ENCODE results near the gene CREB3L2. TPM values are rescaled to one million over a fixed set of nuclear protein-coding genes. Genes with fewer than 3 reads are reported as not detected.
"Not testable (repeated sequence)": the region's sequence is repeated elsewhere in the genome, so short reads cannot be mapped to it uniquely, and the experiment has no call there.

CREB3L2 gene
- total RNA-seq, 1 donor from 2014 or later = 45.6 TPM

- intact Hi-C loops (cut with micrococcal nuclease) = loop anchor here (10.0 kb wide), 1 partner anchor 957 kb away; no protein-coding TSS in a partner anchor
- Mint-ChIP-seq H3K27ac (no peak overlapping the region), H3K27me3 (no peaks in the 10 kb centered on the region), H3K4me3 (no peak overlapping the region), H3K4me1 (peaks cover 4% of the 10 kb centered on the region), H3K9me3 (no peaks in the 10 kb centered on the region), H3K36me3 (ENCODE audit: low read depth) (peaks cover 40% of the 10 kb centered on the region)
- no peak for DNase-seq
Observed at GRCh38 chr7:137908106-137908505, 93.8 kb downstream of the CREB3L2 start.

- intact Hi-C loops (cut with micrococcal nuclease) = loop anchor here (10.0 kb wide), 1 partner anchor 958 kb away; no protein-coding TSS in a partner anchor
- not testable (repeated sequence) for H3K4me3 Mint-ChIP-seq, H3K9me3 Mint-ChIP-seq, H3K27me3 Mint-ChIP-seq, H3K27ac Mint-ChIP-seq, DNase-seq, H3K4me1 Mint-ChIP-seq
- peaks cover 33% of the 10 kb centered on the region for H3K36me3 Mint-ChIP-seq (ENCODE audit: low read depth)
Observed at GRCh38 chr7:137906636-137907035, 95.2 kb downstream of the CREB3L2 start.

- H3K36me3 Mint-ChIP-seq (ENCODE audit: low read depth) = peaks cover 38% of the 10 kb centered on the region
- intact Hi-C loops (cut with micrococcal nuclease) = loop anchor here (5.0 to 10.0 kb wide), 2 partner anchors 832 to 960 kb away; no protein-coding TSS in a partner anchor
- no peaks in the 10 kb centered on the region for H3K27me3 Mint-ChIP-seq
- H3K4me1 Mint-ChIP-seq = peaks cover 4% of the 10 kb centered on the region
- no peak for DNase-seq
- H3K27ac Mint-ChIP-seq = no peak overlapping the region
- H3K4me3 Mint-ChIP-seq = no peak overlapping the region
- no peaks in the 10 kb centered on the region for H3K9me3 Mint-ChIP-seq
Observed at GRCh38 chr7:137904833-137905232, 97.1 kb downstream of the CREB3L2 start.

- Mint-ChIP-seq H3K36me3 (ENCODE audit: low read depth) (peaks cover 40% of the 10 kb centered on the region), H3K4me3 (no peak overlapping the region)
Observed at GRCh38 chr7:137903382-137904169, 98.3 kb downstream of the CREB3L2 start.

GRCh38 chr7:137900137-137900536, 101.7 kb downstream of the CREB3L2 start:
- Mint-ChIP-seq H3K36me3 (ENCODE audit: low read depth) (peaks cover 31% of the 10 kb centered on the region), H3K4me1 (peaks cover 24% of the 10 kb centered on the region), H3K27ac (no peak overlapping the region), H3K9me3 (no peaks in the 10 kb centered on the region), H3K27me3 (no peaks in the 10 kb centered on the region), H3K4me3 (no peak overlapping the region)
- intact Hi-C loops (cut with micrococcal nuclease) = loop anchor here (5.0 to 10.0 kb wide), 2 partner anchors 837 to 965 kb away; no protein-coding TSS in a partner anchor
- DNase-seq = no peak

More at GRCh38 chr7:137903382-137904169, 98.3 kb downstream of the CREB3L2 start:
- no peaks in the 10 kb centered on the region for H3K9me3 Mint-ChIP-seq
- no peak overlapping the region for H3K27ac Mint-ChIP-seq
- peak; percentile 88 for DNase-seq
- intact Hi-C loops (cut with micrococcal nuclease) = loop anchor here (1.0 to 10.0 kb wide), 4 partner anchors 17 to 961 kb away; no protein-coding TSS in a partner anchor
- H3K4me1 Mint-ChIP-seq = peaks cover 11% of the 10 kb centered on the region
- no peaks in the 10 kb centered on the region for H3K27me3 Mint-ChIP-seq

- H3K27me3 Mint-ChIP-seq = no peaks in the 10 kb centered on the region
Observed at GRCh38 chr7:137898839-137899721, 102.8 kb downstream of the CREB3L2 start.

GRCh38 chr7:137895301-137896221, 106.3 kb downstream of the CREB3L2 start:
- H3K36me3 Mint-ChIP-seq (ENCODE audit: low read depth) = peaks cover 35% of the 10 kb centered on the region
- H3K27ac Mint-ChIP-seq = peak overlapping the region; percentile 87
- peak overlapping the region; percentile 13 for H3K4me3 Mint-ChIP-seq
- H3K4me1 Mint-ChIP-seq = peaks cover 25% of the 10 kb centered on the region
- H3K27me3 Mint-ChIP-seq = no peaks in the 10 kb centered on the region
- intact Hi-C loops (cut with micrococcal nuclease) = loop anchor here (1.0 to 10.0 kb wide), 4 partner anchors 22 to 269 kb away; partner anchors contain the start of gene DGKI
- no peaks in the 10 kb centered on the region for H3K9me3 Mint-ChIP-seq
- no peak for DNase-seq

More at GRCh38 chr7:137898839-137899721, 102.8 kb downstream of the CREB3L2 start:
- peaks cover 28% of the 10 kb centered on the region for H3K4me1 Mint-ChIP-seq
- no peaks in the 10 kb centered on the region for H3K9me3 Mint-ChIP-seq
- peak; percentile 93 for DNase-seq
- peak overlapping the region; percentile 76 for H3K27ac Mint-ChIP-seq
- H3K36me3 Mint-ChIP-seq (ENCODE audit: low read depth) = peaks cover 29% of the 10 kb centered on the region
- intact Hi-C loops (cut with micrococcal nuclease) = loop anchor here (1.0 to 10.0 kb wide), 6 partner anchors 54 to 292 kb away; partner anchors contain the start of gene DGKI
- peak overlapping the region; percentile 62 for H3K4me3 Mint-ChIP-seq

GRCh38 chr7:137893143-137893742, 108.6 kb downstream of the CREB3L2 start:
- H3K4me3 Mint-ChIP-seq = no peak overlapping the region
- no peaks in the 10 kb centered on the region for H3K9me3 Mint-ChIP-seq
- no peaks in the 10 kb centered on the region for H3K27me3 Mint-ChIP-seq
- intact Hi-C loops (cut with micrococcal nuclease) = loop anchor here (10.0 kb wide), 2 partner anchors 48 to 272 kb away; partner anchors contain the start of gene DGKI
- H3K36me3 Mint-ChIP-seq (ENCODE audit: low read depth) = peaks cover 35% of the 10 kb centered on the region
- no peak for DNase-seq
- peak overlapping the region; percentile 12 for H3K27ac Mint-ChIP-seq
- H3K4me1 Mint-ChIP-seq = peaks cover 23% of the 10 kb centered on the region

- no peak for DNase-seq
- peaks cover 24% of the 10 kb centered on the region for H3K4me1 Mint-ChIP-seq
Observed at GRCh38 chr7:137891016-137891655, 110.8 kb downstream of the CREB3L2 start.

GRCh38 chr7:137890449-137890921, 111.4 kb downstream of the CREB3L2 start:
- DNase-seq = no peak
- Mint-ChIP-seq H3K9me3 (no peaks in the 10 kb centered on the region), H3K27ac (peak overlapping the region; percentile 62), H3K4me1 (peaks cover 23% of the 10 kb centered on the region), H3K27me3 (no peaks in the 10 kb centered on the region), H3K36me3 (ENCODE audit: low read depth) (peaks cover 27% of the 10 kb centered on the region), H3K4me3 (no peak overlapping the region)
- intact Hi-C loops (cut with micrococcal nuclease) = loop anchor here (10.0 kb wide), 2 partner anchors 46 to 274 kb away; partner anchors contain the start of gene DGKI

More at GRCh38 chr7:137891016-137891655, 110.8 kb downstream of the CREB3L2 start:
- Mint-ChIP-seq H3K9me3 (no peaks in the 10 kb centered on the region), H3K4me3 (no peak overlapping the region), H3K36me3 (ENCODE audit: low read depth) (peaks cover 30% of the 10 kb centered on the region), H3K27me3 (no peaks in the 10 kb centered on the region), H3K27ac (no peak overlapping the region)
- intact Hi-C loops (cut with micrococcal nuclease) = loop anchor here (10.0 kb wide), 2 partner anchors 46 to 274 kb away; partner anchors contain the start of gene DGKI

GRCh38 chr7:137888241-137888640, 113.6 kb downstream of the CREB3L2 start:
- DNase-seq = no peak
- H3K27ac Mint-ChIP-seq = no peak overlapping the region
- H3K27me3 Mint-ChIP-seq = no peaks in the 10 kb centered on the region
- no peak overlapping the region for H3K4me3 Mint-ChIP-seq
- no peaks in the 10 kb centered on the region for H3K9me3 Mint-ChIP-seq
- H3K4me1 Mint-ChIP-seq = peaks cover 15% of the 10 kb centered on the region
- H3K36me3 Mint-ChIP-seq (ENCODE audit: low read depth) = peaks cover 34% of the 10 kb centered on the region
- intact Hi-C loops (cut with micrococcal nuclease) = no loop called here

GRCh38 chr7:137886746-137887145, 115.1 kb downstream of the CREB3L2 start:
- peaks cover 23% of the 10 kb centered on the region for H3K4me1 Mint-ChIP-seq
- no peak overlapping the region for H3K27ac Mint-ChIP-seq
- H3K9me3 Mint-ChIP-seq = no peaks in the 10 kb centered on the region
- no peak overlapping the region for H3K4me3 Mint-ChIP-seq
- H3K36me3 Mint-ChIP-seq (ENCODE audit: low read depth) = peaks cover 38% of the 10 kb centered on the region
- no peaks in the 10 kb centered on the region for H3K27me3 Mint-ChIP-seq
- no peak for DNase-seq
- intact Hi-C loops (cut with micrococcal nuclease) = no loop called here

All from activated CD4-positive, alpha-beta T cell treated with anti-CD3 and anti-CD28 coated beads, Interleukin-2, amount 10 ng/mL, durations not matched to agents 24 days and 14 days (primary cell).